ENCODE results near the gene UGT1A10. TPM values are rescaled to one million over a fixed set of nuclear protein-coding genes. Genes with fewer than 3 reads are reported as not detected.

The UGT1A10 gene
- total and polyA plus RNA-seq, 12 donors = not detected

DNA sequence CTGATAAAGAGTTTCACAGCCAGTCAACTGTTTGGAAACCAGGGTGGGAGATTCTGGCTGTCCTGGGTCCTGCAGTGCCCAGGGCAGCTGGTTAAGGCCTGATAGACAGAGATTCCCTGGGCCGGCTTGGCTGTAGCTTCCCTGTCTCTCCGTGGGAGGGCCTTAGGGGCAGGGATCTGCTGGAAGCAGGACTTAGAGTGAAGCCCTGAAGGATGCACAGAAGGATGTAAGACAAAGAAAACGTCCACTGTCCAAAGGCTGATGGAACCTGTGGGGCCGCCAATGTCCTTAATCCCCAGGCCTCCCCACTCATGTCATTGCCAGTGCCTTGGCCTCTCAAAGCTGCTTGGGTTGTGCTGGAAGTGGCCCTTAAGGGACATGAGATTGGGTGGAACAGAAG lies 174.8 kb downstream of the UGT1A10 start:
- Histone ChIP-seq H3K27me3 (peaks cover 0 to 36% (median 14%) of the 10 kb centered on the region in 7 donors), H3K9me3 (peaks cover 0 to 3% (median 0%) of the 10 kb centered on the region in 11 donors), H3K4me3 (no peak overlapping the region), H3K4me1 (no peaks in the 10 kb centered on the region), H3K36me3 (no peaks in the 10 kb centered on the region), H3K27ac (no peak overlapping the region)
- 66 to 70% methylated on average over 4 of the region's 4 CpGs for WGBS, 2 donors
- no peak for DNase-seq
- no peak for ATAC-seq
- intact Hi-C loops (cut with DNase I) = no loop called here
- no peak for TF ChIP-seq CTCF (IDR thresholded peaks at IDR 0.05)

DNA sequence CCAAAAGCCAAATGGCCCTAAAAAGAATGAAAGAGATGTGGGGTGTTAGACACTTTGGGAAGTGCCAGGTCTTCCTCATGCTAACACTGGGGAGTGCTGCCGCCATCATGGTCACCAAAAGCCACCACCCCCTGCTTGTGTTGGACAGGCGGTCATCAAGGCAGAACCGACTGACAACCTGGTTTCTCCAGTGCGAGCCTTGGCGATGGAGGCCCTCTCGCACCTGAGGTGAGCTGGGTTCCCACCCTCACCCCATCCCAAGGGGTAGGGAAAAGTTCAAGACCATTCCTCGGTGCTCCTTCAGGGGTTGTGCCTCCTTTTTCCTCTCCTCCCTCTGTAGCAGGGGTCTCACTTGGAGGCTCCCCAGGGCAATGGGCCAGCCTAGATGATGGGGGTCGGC lies 175.5 kb downstream of the UGT1A10 start:
- Histone ChIP-seq H3K9me3 (peaks cover 0 to 9% (median 0%) of the 10 kb centered on the region in 11 donors), H3K36me3 (no peaks in the 10 kb centered on the region), H3K27me3 (peaks cover 0 to 38% (median 14%) of the 10 kb centered on the region in 7 donors), H3K27ac (no peak overlapping the region), H3K4me1 (no peaks in the 10 kb centered on the region), H3K4me3 (no peak overlapping the region)
- DNase-seq (no peak), ATAC-seq (no peak)
- intact Hi-C loops (cut with DNase I) = no loop called here
- TF ChIP-seq CTCF (IDR thresholded peaks at IDR 0.05) = no peak
- 89% methylated on average over 8 of the region's 8 CpGs for WGBS, 2 donors

DNA sequence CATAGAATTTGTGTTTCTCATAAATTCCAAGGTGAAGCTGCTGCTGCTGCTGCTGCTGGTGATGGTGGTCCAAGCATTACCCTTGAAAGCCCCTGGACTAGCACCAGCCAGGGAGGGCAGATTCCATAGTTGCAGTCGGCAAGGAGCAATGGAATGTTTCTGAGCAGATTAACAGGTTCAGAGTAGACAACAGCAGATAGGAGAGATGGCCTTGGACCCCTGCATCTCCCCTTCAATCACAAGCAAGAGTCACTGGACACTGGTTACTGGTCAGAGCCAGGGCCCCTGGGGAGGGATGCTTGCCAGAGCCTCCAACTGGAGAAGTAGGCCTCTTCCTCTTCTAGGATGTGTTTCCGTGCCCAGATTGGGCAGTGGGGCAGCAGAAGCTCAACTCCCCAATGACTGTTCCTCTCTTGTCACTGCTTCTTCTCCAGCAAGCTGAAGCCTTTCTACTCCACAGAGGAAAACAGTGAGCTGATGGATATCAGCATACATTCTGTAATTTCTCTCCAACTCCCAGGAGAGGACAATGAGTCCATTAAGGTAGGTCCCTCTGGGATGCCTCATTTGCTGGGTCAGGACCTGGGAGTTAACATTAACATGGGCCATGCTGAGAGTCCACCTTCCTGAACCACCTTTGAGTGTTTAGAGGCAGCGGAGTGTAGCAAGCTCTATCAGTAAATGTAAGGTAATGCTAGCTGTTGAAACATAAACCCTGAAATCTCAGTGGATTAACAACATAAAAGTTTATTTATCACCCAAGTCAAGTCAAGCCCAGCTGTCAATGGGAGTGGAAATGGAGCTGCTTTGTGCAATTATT lies 177.2 kb downstream of the UGT1A10 start:
- DNase-seq = no peak
- no peak overlapping the region for H3K27ac ChIP-seq
- ATAC-seq = no peak
- H3K4me3 ChIP-seq = no peak overlapping the region
- H3K27me3 ChIP-seq = peaks cover 0 to 43% (median 9%) of the 10 kb centered on the region in 7 donors
- H3K36me3 ChIP-seq = no peaks in the 10 kb centered on the region
- WGBS, 2 donors = 66 to 67% methylated on average over 3 of the region's 3 CpGs
- intact Hi-C loops (cut with DNase I) = no loop called here
- no peaks in the 10 kb centered on the region for H3K4me1 ChIP-seq
- peaks cover 0 to 9% (median 0%) of the 10 kb centered on the region in 11 donors for H3K9me3 ChIP-seq
- TF ChIP-seq CTCF (IDR thresholded peaks at IDR 0.05) = no peak

- 52 to 73% methylated on average over 2 of the region's 2 CpGs for WGBS, 2 donors
- H3K4me1 ChIP-seq = no peaks in the 10 kb centered on the region
- no peak for ATAC-seq
- no peak for DNase-seq
- H3K27me3 ChIP-seq = peaks cover 0 to 40% (median 3%) of the 10 kb centered on the region in 7 donors
- H3K27ac ChIP-seq = no peak overlapping the region
- no peak for TF ChIP-seq CTCF (IDR thresholded peaks at IDR 0.05)
- no peaks in the 10 kb centered on the region for H3K36me3 ChIP-seq
- H3K9me3 ChIP-seq = peaks cover 0 to 9% (median 0%) of the 10 kb centered on the region in 11 donors
- intact Hi-C loops (cut with DNase I) = no loop called here
- no peak overlapping the region for H3K4me3 ChIP-seq
These were observed 178.0 kb downstream of the UGT1A10 start for GRCh38 chr2:233814056-233814835.
